GM23248 (cell line): ENCODE measurements around the gene SPDEF.

ENCODE experiments used
- EZH2 ChIP-seq: fragments of 200-600 bp; sonication (generic); IDR thresholded peaks from 2 replicates; pipeline ENCODE4 v1.6.1; 2018; ENCODE audit warnings: antibody characterized with exemption, mild to moderate bottlenecking; ENCODE audit not compliant: insufficient read depth, poor library complexity, severe bottlenecking
- EZH2phosphoT487 ChIP-seq: fragments of 200-600 bp; sonication (generic); IDR thresholded peaks from 2 replicates; pipeline ENCODE4 v1.6.1; 2018; ENCODE audit warnings: antibody characterized with exemption, moderate library complexity, mild to moderate bottlenecking, low read depth; ENCODE audit not compliant: insufficient read depth

DNA sequence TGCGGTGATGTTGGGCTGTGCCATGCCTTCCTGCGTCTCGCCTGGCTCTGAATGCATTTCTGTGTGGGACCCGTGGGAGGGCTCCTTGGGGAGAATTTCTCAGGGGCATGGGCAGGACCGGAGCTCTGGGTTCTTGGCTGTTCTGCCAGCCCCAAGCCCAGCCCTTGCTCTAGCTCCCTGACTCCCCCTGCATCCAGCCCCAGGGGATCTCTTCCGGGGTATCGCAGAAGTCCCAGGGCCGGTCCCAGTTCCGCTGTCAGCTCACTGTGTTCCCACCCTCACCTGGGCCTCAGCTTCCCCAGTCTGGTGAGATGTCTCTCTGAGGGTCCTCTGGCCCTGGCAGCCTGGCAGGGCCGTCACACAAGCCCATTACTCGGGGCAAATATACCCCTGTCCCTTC, 20.5 kb downstream of the SPDEF start:
- no peak for TF ChIP-seq EZH2
- TF ChIP-seq EZH2phosphoT487: no peak
